ENCODE results near the gene RAB40B.

GRCh38 chr17:82657926-82658325, 40.6 kb downstream of the RAB40B start:
- TF ChIP-seq, protein P1, sequence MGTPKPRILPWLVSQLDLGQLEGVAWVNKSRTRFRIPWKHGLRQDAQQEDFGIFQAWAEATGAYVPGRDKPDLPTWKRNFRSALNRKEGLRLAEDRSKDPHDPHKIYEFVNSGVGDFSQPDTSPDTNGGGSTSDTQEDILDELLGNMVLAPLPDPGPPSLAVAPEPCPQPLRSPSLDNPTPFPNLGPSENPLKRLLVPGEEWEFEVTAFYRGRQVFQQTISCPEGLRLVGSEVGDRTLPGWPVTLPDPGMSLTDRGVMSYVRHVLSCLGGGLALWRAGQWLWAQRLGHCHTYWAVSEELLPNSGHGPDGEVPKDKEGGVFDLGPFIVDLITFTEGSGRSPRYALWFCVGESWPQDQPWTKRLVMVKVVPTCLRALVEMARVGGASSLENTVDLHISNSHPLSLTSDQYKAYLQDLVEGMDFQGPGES (IDR thresholded peaks at IDR 0.05; ENCODE audit: low read depth, low read length) = no peak
- TF ChIP-seq TAF1 (IDR thresholded peaks at IDR 0.05; ENCODE audit: borderline replicate concordance, low read depth, low read length) (no peak), RXRA (IDR thresholded peaks at IDR 0.05; ENCODE audit: borderline replicate concordance, low read depth) (no peak), YY1 (IDR thresholded peaks at IDR 0.05; ENCODE audit: low read depth) (no peak), POLR2AphosphoS5 (IDR thresholded peaks at IDR 0.05; ENCODE audit: low read depth, low read length) (no peak), CTCF (IDR thresholded peaks at IDR 0.05) (no peak), REST (IDR thresholded peaks at IDR 0.05; ENCODE audit: low read depth, low read length) (no peak), MXI1 (IDR thresholded peaks at IDR 0.05; ENCODE audit: low read depth, low read length) (no peak), NFIC (IDR thresholded peaks at IDR 0.05; ENCODE audit: borderline replicate concordance) (no peak)
- TF ChIP-seq, protein P2, sequence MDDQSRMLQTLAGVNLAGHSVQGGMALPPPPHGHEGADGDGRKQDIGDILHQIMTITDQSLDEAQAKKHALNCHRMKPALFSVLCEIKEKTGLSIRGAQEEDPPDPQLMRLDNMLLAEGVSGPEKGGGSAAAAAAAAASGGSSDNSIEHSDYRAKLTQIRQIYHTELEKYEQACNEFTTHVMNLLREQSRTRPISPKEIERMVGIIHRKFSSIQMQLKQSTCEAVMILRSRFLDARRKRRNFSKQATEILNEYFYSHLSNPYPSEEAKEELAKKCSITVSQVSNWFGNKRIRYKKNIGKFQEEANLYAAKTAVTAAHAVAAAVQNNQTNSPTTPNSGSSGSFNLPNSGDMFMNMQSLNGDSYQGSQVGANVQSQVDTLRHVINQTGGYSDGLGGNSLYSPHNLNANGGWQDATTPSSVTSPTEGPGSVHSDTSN (IDR thresholded peaks at IDR 0.05) = no peak
